Brain microvascular endothelial cell (primary cell): Measurements from ENCODE around the gene OR13H1.
"Not testable (repeated sequence)": the region's sequence is repeated elsewhere in the genome, so short reads cannot be mapped to it uniquely, and the experiment has no call there.

Experiments
- DNase-seq: peaks from one replicate; pipeline ENCODE4 v3.0.0-alpha.2; 2020
- H3K27ac ChIP-seq: fragments of 250-450 bp; sonication (Bioruptor Pico); 2 replicates; pipeline ENCODE4 v1.5.1; 2020; ENCODE audit warnings: mild to moderate bottlenecking, moderate library complexity
- H3K27me3 ChIP-seq: fragments of 250-450 bp; sonication (Bioruptor Pico); replicated peaks from 2 replicates; pipeline ENCODE4 v1.5.1; 2020; ENCODE audit warnings: mild to moderate bottlenecking
- H3K36me3 ChIP-seq: fragments of 250-450 bp; sonication (Bioruptor Pico); replicated peaks from 2 replicates; pipeline ENCODE4 v1.5.1; 2020; ENCODE audit warnings: mild to moderate bottlenecking
- H3K4me3 ChIP-seq: 2 replicates; pipeline ENCODE4 v1.5.1; 2011; ENCODE audit warnings: low read depth, mild to moderate bottlenecking, control low read depth, low read length, moderate library complexity
- in situ Hi-C: cut with HindIII; loops from 2 replicates; pipeline ENCODE4 v1.10.0; 2017; ENCODE audit warnings: low sequenced_read_pairs, low pct_ligation_motif_present
- TF ChIP-seq, protein P1 (sequence below): IDR thresholded peaks from 2 replicates; pipeline ENCODE4 v1.5.1; 2011; ENCODE audit warnings: low read depth, mild to moderate bottlenecking, moderate library complexity, low read length, control low read depth, inconsistent platforms; ENCODE audit errors: missing control alignments

The OR13H1 gene

DNA sequence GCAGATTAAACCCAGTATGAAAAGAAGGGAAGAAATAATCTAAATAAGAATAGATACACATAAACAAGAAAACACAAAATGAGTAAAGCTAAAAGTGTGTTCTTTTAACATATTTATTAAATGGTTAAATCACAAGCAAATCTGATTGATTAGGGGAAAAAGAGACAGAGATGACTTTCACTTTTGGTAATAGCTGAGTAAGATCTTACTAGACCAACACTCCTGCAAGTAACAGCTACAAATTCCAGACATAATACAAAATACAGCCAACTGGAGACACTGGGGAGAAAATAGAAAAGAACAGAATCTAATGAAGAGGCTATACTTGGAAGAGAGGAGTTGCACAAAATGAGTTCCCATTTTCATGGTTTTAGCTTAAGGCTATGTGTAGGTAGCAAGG is 33.5 kb downstream of the OR13H1 start:
- DNase-seq: no peak
- TF ChIP-seq, protein P1, sequence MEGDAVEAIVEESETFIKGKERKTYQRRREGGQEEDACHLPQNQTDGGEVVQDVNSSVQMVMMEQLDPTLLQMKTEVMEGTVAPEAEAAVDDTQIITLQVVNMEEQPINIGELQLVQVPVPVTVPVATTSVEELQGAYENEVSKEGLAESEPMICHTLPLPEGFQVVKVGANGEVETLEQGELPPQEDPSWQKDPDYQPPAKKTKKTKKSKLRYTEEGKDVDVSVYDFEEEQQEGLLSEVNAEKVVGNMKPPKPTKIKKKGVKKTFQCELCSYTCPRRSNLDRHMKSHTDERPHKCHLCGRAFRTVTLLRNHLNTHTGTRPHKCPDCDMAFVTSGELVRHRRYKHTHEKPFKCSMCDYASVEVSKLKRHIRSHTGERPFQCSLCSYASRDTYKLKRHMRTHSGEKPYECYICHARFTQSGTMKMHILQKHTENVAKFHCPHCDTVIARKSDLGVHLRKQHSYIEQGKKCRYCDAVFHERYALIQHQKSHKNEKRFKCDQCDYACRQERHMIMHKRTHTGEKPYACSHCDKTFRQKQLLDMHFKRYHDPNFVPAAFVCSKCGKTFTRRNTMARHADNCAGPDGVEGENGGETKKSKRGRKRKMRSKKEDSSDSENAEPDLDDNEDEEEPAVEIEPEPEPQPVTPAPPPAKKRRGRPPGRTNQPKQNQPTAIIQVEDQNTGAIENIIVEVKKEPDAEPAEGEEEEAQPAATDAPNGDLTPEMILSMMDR: no peak
- in situ Hi-C loops: no loop called here

DNA sequence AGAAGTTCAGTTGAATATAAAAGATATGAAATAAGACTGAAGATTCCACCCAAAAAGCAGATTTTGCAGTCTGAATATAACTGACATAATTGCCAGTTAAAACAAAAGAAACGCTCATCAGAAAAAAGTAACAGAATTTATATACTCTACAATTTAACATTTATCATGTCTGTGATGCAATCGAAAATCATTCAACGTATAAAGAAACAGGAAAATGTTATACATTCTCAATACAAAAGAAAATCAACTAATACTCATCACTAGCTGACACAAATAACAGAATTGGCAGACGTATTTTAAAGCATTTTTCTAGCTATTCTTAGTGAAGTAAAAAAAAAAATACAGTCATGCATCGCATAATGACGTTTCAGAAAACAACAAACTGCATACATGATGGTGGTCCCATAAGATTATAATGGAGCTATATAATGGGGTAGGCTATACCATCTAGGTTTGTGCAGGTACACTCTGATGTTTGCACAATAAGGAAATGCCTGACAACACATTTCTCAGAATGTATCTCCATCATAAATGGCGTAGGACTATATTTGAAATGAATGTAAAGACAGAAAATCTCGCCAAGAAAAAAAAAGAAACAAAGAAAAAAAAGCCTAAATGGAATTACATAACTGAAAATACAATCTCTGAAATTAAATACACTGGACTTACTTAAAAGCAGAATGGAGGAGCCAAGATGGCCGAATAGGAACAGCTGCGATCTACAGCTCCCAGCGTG is 34.3 kb downstream of the OR13H1 start:
- DNase-seq: no peak
- in situ Hi-C loops: no loop called here
- Histone ChIP-seq H3K27ac (no peak overlapping the region), H3K4me3 (no peak overlapping the region), H3K27me3 (no peaks in the 10 kb centered on the region), H3K36me3 (no peaks in the 10 kb centered on the region)
- TF ChIP-seq, protein P1: no peak

More for the DNA sequence above, 33.5 kb downstream of the OR13H1 start:
- no peaks in the 10 kb centered on the region for H3K27me3 ChIP-seq
- no peaks in the 10 kb centered on the region for H3K36me3 ChIP-seq
- H3K4me3 ChIP-seq: no peak overlapping the region
- H3K27ac ChIP-seq: no peak overlapping the region

DNA sequence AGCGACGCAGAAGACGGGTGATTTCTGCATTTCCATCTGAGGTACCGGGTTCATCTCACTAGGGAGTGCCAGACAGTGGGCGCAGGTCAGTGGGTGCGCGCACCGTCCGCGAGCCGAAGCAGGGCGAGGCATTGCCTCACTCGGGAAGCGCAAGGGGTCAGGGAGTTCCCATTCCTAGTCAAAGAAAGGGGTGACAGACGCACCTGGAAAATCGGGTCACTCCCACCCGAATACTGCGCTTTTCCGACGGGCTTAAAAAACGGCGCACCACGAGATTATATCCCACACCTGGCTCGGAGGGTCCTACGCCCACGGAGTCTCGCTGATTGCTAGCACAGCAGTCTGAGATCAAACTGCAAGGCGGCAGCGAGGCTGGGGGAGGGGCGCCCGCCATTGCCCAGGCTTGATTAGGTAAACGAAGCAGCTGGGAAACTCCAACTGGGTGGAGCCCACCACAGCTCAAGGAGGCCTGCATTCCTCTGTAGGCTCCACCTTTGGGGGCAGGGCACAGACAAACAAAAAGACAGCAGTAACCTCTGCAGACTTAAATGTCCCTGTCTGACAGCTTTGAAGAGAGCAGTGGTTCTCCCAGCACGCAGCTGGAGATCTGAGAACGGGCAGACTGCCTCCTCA is 35.0 kb downstream of the OR13H1 start:
- in situ Hi-C loops, H3K27me3 ChIP-seq, H3K36me3 ChIP-seq, DNase-seq, H3K27ac ChIP-seq, H3K4me3 ChIP-seq: not testable (repeated sequence)

DNA sequence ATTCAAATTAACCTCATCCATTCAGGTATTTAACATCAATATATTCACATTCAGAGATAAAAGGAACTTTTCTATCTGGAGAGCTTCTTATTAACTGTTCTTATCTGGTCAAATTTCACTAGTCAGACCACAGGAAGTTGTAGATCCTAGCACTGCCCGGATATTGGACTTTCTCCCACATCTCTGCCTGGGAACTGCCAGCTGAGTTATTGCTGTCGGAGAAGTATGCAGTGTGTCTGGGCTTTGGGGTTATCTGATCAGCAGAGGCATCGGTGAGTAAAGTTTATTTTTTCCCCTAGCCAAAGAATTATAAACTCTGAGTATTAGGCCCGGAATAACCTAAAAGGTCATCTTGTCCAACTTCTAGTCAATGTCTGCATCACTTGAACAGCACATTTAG is 45.1 kb downstream of the OR13H1 start:
- in situ Hi-C loops: no loop called here
- no peaks in the 10 kb centered on the region for H3K27me3 ChIP-seq
- H3K36me3 ChIP-seq: no peaks in the 10 kb centered on the region
- no peak overlapping the region for H3K27ac ChIP-seq
- H3K4me3 ChIP-seq: no peak overlapping the region
- TF ChIP-seq, protein P1: no peak
- no peak for DNase-seq
